Naive thymus-derived CD4-positive, alpha-beta T cell (primary cell): ENCODE measurements around the gene CHAT. TPM values are rescaled to one million over a fixed set of nuclear protein-coding genes. Genes with fewer than 3 reads are reported as not detected.

Experiments used
- ATAC-seq: fragments of 150-1000 bp; cut with Tn5 transposase; 2 replicates; pipeline ENCODE4 v1.10.0; 2021; ENCODE audit warnings: mild to moderate bottlenecking, moderate library complexity
- CTCF ChIA-PET: fragments of 350-600 bp; sonication (Branson Sonifier 250); formaldehyde crosslinking; loops from one replicate; lab custom pipeline; 2021; ENCODE audit warnings: antibody characterized with exemption; lab: Charles Lee
- POLR2A ChIA-PET: fragments of 350-600 bp; sonication (Branson Sonifier 250); formaldehyde crosslinking; loops from one replicate; lab custom pipeline; 2021; ENCODE audit warnings: antibody characterized with exemption, inconsistent platforms; lab: Charles Lee
- DNase-seq, 9 donors: peaks; one replicate each; pipeline versions ENCODE4 v3.0.0 to v3.0.0-alpha.2; 2020 to 2022; ENCODE audit warnings: mixed read lengths in 1 of 9
- H3K27ac ChIP-seq: one replicate; pipeline ENCODE4 v1.7.0; 2013; ENCODE audit warnings: mild to moderate bottlenecking, low read depth, low read length, moderate library complexity
- H3K27me3 ChIP-seq, 2 donors: one replicate each; pipeline ENCODE4 v1.7.0; 2013; ENCODE audit warnings: low read length in 2 of 2, mild to moderate bottlenecking in 2 of 2, moderate library complexity in 2 of 2; ENCODE audit not compliant: control insufficient read depth in 2 of 2, insufficient read depth in 2 of 2
- H3K36me3 ChIP-seq, 3 experiments: 1 replicate in 2 of 3; 2 replicates in 1 of 3; pipeline ENCODE4 v1.7.0; 2013; ENCODE audit warnings: low read length in 3 of 3, mild to moderate bottlenecking in 3 of 3, moderate library complexity in 1 of 3; ENCODE audit not compliant: insufficient read depth in 3 of 3, control insufficient read depth in 2 of 3
- H3K4me1 ChIP-seq, 2 donors: one replicate each; pipeline ENCODE4 v1.7.0; 2013; ENCODE audit warnings: low read length in 2 of 2, mild to moderate bottlenecking in 2 of 2, moderate library complexity in 1 of 2; ENCODE audit not compliant: control insufficient read depth in 2 of 2, insufficient read depth in 2 of 2
- H3K4me3 ChIP-seq: 2 replicates; pipeline ENCODE4 v1.7.0; 2013; ENCODE audit warnings: mild to moderate bottlenecking, low read length
- H3K9me3 ChIP-seq, 3 experiments: 1 replicate in 2 of 3; 2 replicates in 1 of 3; pipeline ENCODE4 v1.7.0; 2013; ENCODE audit warnings: low read length in 3 of 3; ENCODE audit not compliant: control insufficient read depth in 2 of 3
- H3K27ac Mint-ChIP-seq, 9 donors: one replicate each; pipeline ENCODE4 v1.8.0; 2020 to 2022; ENCODE audit warnings: mixed read lengths in 9 of 9, mild to moderate bottlenecking in 8 of 9, moderate library complexity in 5 of 9, inconsistent platforms in 2 of 9
- H3K27me3 Mint-ChIP-seq, 5 donors: one replicate each; pipeline ENCODE4 v1.8.0; 2021 to 2022; ENCODE audit warnings: mixed read lengths in 5 of 5, mild to moderate bottlenecking in 1 of 5
- H3K36me3 Mint-ChIP-seq, 5 donors: one replicate each; pipeline ENCODE4 v1.8.0; 2020 to 2022; ENCODE audit warnings: mixed read lengths in 5 of 5, mild to moderate bottlenecking in 3 of 5, inconsistent platforms in 1 of 5
- H3K4me1 Mint-ChIP-seq, 7 donors: one replicate each; pipeline ENCODE4 v1.8.0; 2020 to 2022; ENCODE audit warnings: mixed read lengths in 7 of 7, mild to moderate bottlenecking in 3 of 7, inconsistent platforms in 1 of 7
- H3K4me3 Mint-ChIP-seq, 10 donors: one replicate each; pipeline ENCODE4 v1.8.0; 2020 to 2022; ENCODE audit warnings: mild to moderate bottlenecking in 10 of 10, mixed read lengths in 10 of 10, moderate library complexity in 6 of 10, inconsistent platforms in 2 of 10
- H3K9me3 Mint-ChIP-seq, 11 donors: one replicate each; pipeline ENCODE4 v1.8.0; 2020 to 2022; ENCODE audit warnings: mixed read lengths in 11 of 11, mild to moderate bottlenecking in 4 of 11, inconsistent platforms in 1 of 11, moderate library complexity in 1 of 11
- intact Hi-C, 2 donors: fragments of 100-400 bp; cut with micrococcal nuclease; formaldehyde crosslinking; loops; one replicate each; pipeline ENCODE4 v1.15.1; 2023
- polyA plus RNA-seq, 2 donors: library from polyadenylated mRNA; unstranded; fragments of 300-500 nt; fragmentation: Illumina TruSeq; gene quantifications; one replicate each; pipeline ENCODE4 v1.2.3, GENCODE V29; 2021
- total RNA-seq, 6 experiments: library from RNA in 5 of 6; stranded (reverse) in 5 of 6; gene quantifications; 1 replicate in 5 of 6; 2 replicates in 1 of 6; pipeline ENCODE4 v1.2.3 and lab custom pipeline; 2021 to 2026

The CHAT gene
- total and polyA plus RNA-seq, 7 experiments from 2014 or later, result not detected

DNA sequence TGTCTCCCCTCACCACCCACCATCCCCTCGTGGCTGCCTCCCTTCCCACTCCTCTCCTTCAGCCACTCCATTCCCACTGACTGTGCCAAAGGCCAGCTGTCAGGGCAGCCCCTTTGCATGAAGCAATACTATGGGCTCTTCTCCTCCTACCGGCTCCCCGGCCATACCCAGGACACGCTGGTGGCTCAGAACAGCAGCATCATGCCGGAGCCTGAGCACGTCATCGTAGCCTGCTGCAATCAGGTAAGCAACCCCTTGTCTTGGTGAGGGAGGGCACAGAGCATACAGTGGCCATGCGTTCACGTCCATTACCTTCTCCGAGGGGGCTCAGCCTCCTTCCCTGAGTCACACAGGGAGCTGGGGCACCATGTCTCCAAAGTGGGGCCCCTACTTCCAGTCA, 11.6 kb downstream of the CHAT start:
- Mint-ChIP-seq H3K27ac (no peak overlapping the region), H3K4me1 (no peaks in the 10 kb centered on the region), H3K9me3 (peaks cover 0 to 5% (median 0%) of the 10 kb centered on the region in 11 donors), H3K27me3 (peaks cover 0 to 18% (median 8%) of the 10 kb centered on the region in 5 donors), H3K36me3 (no peaks in the 10 kb centered on the region), H3K4me3 (no peak overlapping the region)
- DNase-seq (no peak), ATAC-seq (no peak)
- H3K4me3 ChIP-seq, result no peak overlapping the region
- ChIA-PET CTCF (no interaction called here), POLR2A (no interaction called here)
- H3K9me3 ChIP-seq, result no peaks in the 10 kb centered on the region
- no peaks in the 10 kb centered on the region for H3K27me3 ChIP-seq
- H3K36me3 ChIP-seq, result no peaks in the 10 kb centered on the region
- intact Hi-C loops, result no loop called here
- no peak overlapping the region for H3K27ac ChIP-seq
- H3K4me1 ChIP-seq, result no peaks in the 10 kb centered on the region

- H3K4me1 Mint-ChIP-seq, result no peaks in the 10 kb centered on the region
- H3K36me3 Mint-ChIP-seq, result no peaks in the 10 kb centered on the region
- no peaks in the 10 kb centered on the region for H3K4me1 ChIP-seq
- H3K36me3 ChIP-seq, result no peaks in the 10 kb centered on the region
- H3K27ac Mint-ChIP-seq, result no peak overlapping the region
- intact Hi-C loops, result no loop called here
- H3K9me3 ChIP-seq, result no peaks in the 10 kb centered on the region
- ATAC-seq (no peak), DNase-seq (no peak)
- no peak overlapping the region for H3K4me3 ChIP-seq
- H3K4me3 Mint-ChIP-seq, result no peak overlapping the region
- ChIA-PET POLR2A (no interaction called here), CTCF (no interaction called here)
- no peak overlapping the region for H3K27ac ChIP-seq
- peaks cover 0 to 14% (median 8%) of the 10 kb centered on the region in 5 donors for H3K27me3 Mint-ChIP-seq
- no peaks in the 10 kb centered on the region for H3K27me3 ChIP-seq
- peaks cover 0 to 5% (median 0%) of the 10 kb centered on the region in 11 donors for H3K9me3 Mint-ChIP-seq
Observed at GRCh38 chr10:49627038-49627437, 13.2 kb downstream of the CHAT start.

- Histone ChIP-seq H3K9me3 (no peaks in the 10 kb centered on the region), H3K27ac (no peak overlapping the region), H3K4me1 (no peaks in the 10 kb centered on the region), H3K4me3 (no peak overlapping the region), H3K27me3 (no peaks in the 10 kb centered on the region), H3K36me3 (no peaks in the 10 kb centered on the region)
- CTCF ChIA-PET, result interaction anchor here (0.6 kb wide), 1 partner anchor 32 kb away, joined by 3 read pairs; no protein-coding TSS in a partner anchor
- Mint-ChIP-seq H3K9me3 (peaks cover 0 to 5% (median 0%) of the 10 kb centered on the region in 11 donors), H3K4me3 (no peak overlapping the region), H3K27me3 (peaks cover 0 to 14% (median 6%) of the 10 kb centered on the region in 5 donors), H3K4me1 (no peaks in the 10 kb centered on the region), H3K27ac (no peak overlapping the region), H3K36me3 (no peaks in the 10 kb centered on the region)
- intact Hi-C loops, result no loop called here
- ATAC-seq (no peak), DNase-seq (no peak)
- POLR2A ChIA-PET, result no interaction called here
Observed at GRCh38 chr10:49627644-49628247, 13.9 kb downstream of the CHAT start.

GRCh38 chr10:49628599-49628998, 14.8 kb downstream of the CHAT start:
- Histone ChIP-seq H3K9me3 (no peaks in the 10 kb centered on the region), H3K27ac (no peak overlapping the region), H3K4me3 (no peak overlapping the region), H3K36me3 (no peaks in the 10 kb centered on the region), H3K27me3 (no peaks in the 10 kb centered on the region), H3K4me1 (no peaks in the 10 kb centered on the region)
- peaks cover 0 to 5% (median 0%) of the 10 kb centered on the region in 11 donors for H3K9me3 Mint-ChIP-seq
- ChIA-PET POLR2A (no interaction called here), CTCF (no interaction called here)
- no peak overlapping the region for H3K4me3 Mint-ChIP-seq
- DNase-seq (no peak), ATAC-seq (no peak)
- H3K27me3 Mint-ChIP-seq, result peaks cover 0 to 12% (median 6%) of the 10 kb centered on the region in 5 donors
- no peak overlapping the region for H3K27ac Mint-ChIP-seq
- no peaks in the 10 kb centered on the region for H3K36me3 Mint-ChIP-seq
- intact Hi-C loops, result no loop called here
- H3K4me1 Mint-ChIP-seq, result no peaks in the 10 kb centered on the region

GRCh38 chr10:49629431-49629881, 15.6 kb downstream of the CHAT start:
- intact Hi-C loops, result no loop called here
- CTCF ChIA-PET, result no interaction called here

GRCh38 chr10:49631975-49632374, 18.1 kb downstream of the CHAT start:
- Mint-ChIP-seq H3K4me3 (no peak overlapping the region), H3K9me3 (no peaks in the 10 kb centered on the region), H3K36me3 (no peaks in the 10 kb centered on the region), H3K4me1 (no peaks in the 10 kb centered on the region), H3K27me3 (peaks cover 0 to 8% (median under 1%) of the 10 kb centered on the region in 5 donors), H3K27ac (no peak overlapping the region)
- H3K27ac ChIP-seq, result no peak overlapping the region
- ChIA-PET CTCF (no interaction called here), POLR2A (no interaction called here)
- H3K27me3 ChIP-seq, result no peaks in the 10 kb centered on the region
- intact Hi-C loops, result no loop called here
- ATAC-seq (no peak), DNase-seq (no peak)
- H3K9me3 ChIP-seq, result no peaks in the 10 kb centered on the region
- H3K4me3 ChIP-seq, result no peak overlapping the region
- no peaks in the 10 kb centered on the region for H3K36me3 ChIP-seq
- H3K4me1 ChIP-seq, result no peaks in the 10 kb centered on the region

More at GRCh38 chr10:49629431-49629881, 15.6 kb downstream of the CHAT start:
- H3K27me3 ChIP-seq, result no peaks in the 10 kb centered on the region
- POLR2A ChIA-PET, result no interaction called here
- Mint-ChIP-seq H3K4me1 (no peaks in the 10 kb centered on the region), H3K27ac (no peak overlapping the region), H3K36me3 (no peaks in the 10 kb centered on the region), H3K27me3 (peaks cover 0 to 8% (median 4%) of the 10 kb centered on the region in 5 donors), H3K4me3 (no peak overlapping the region), H3K9me3 (peaks cover 0 to 5% (median 0%) of the 10 kb centered on the region in 11 donors)
- H3K27ac ChIP-seq, result no peak overlapping the region
- H3K4me1 ChIP-seq, result no peaks in the 10 kb centered on the region
- no peaks in the 10 kb centered on the region for H3K36me3 ChIP-seq
- no peaks in the 10 kb centered on the region for H3K9me3 ChIP-seq
- no peak overlapping the region for H3K4me3 ChIP-seq
- DNase-seq (no peak), ATAC-seq (no peak)
